ENCODE data around the gene CALM1. TPM values are rescaled to one million over a fixed set of nuclear protein-coding genes. Genes with fewer than 3 reads are reported as not detected.

The CALM1 gene
- total and polyA plus RNA-seq, 2 donors (not counting 3 experiments of a cell fraction or from before 2014, with no cell fraction given) = 476 to 731 TPM

DNA sequence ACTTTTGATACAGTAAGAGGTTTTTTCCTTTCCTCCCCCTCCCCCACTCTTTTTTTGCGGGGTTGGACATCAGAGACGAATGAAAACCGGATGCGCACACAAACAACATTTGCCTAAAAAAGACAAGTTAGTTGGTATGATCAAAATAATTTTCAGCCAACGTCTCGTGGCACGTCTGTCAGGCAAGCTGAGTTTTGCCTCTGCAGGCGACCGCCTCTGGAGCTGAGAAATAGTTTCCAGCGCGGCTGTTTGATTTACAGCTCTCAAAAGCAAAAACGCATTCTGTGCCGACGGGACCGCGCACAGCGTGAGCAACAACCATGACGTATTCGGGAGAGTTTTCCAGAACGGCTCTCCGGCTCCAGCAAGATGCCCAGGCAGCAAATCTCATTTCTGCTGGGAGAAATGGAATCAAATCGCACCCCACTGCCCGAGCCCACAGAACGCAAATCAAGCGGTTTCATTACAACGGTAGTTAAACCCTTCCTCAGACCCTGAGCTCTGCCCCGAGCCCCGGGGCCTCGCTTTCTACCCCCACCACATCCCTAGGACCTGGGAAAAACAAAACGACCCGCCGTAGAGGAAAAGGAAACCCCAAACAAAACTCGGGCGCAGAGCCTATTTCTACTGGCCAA lies 14.2 kb upstream of the CALM1 start:
- H3K4me3 ChIP-seq (replicated peaks in 1 of 3; ENCODE audit: insufficient read depth in 1 of 3, low read depth in 1 of 3, low read length in 3 of 3) = peak overlapping the region; percentile 47 to 70 (median 58)
- H3K9me3 ChIP-seq (replicated peaks; ENCODE audit: control insufficient read depth, insufficient read depth, low read length) = no peaks in the 10 kb centered on the region
- peaks cover 17% of the 10 kb centered on the region for H3K4me1 ChIP-seq (ENCODE audit: control insufficient read depth, extremely low read depth, insufficient read depth, low read length)
- DNase-seq (ENCODE audit: low read depth, low spot score) (peak; percentile 90), FAIRE-seq (no peak)
- H2AFZ ChIP-seq (ENCODE audit: low read depth, low read length) = peak overlapping the region; percentile 22
- H3K4me2 ChIP-seq (ENCODE audit: insufficient read depth, low read length) = peak overlapping the region; percentile 55
- dilution Hi-C loops (cut with MboI; ENCODE audit: extremely low pct_ligation_motif_present, low sequenced_read_pairs) = no loop called here
- intact Hi-C loops (cut with micrococcal nuclease) = loop anchor here (1.0 to 5.0 kb wide), 7 partner anchors 15 to 428 kb away; partner anchors contain the start of genes CALM1, EFCAB11, NRDE2 and TDP1
- no peaks in the 10 kb centered on the region for H3K79me2 ChIP-seq (ENCODE audit: control insufficient read depth, insufficient read depth, low read length)
- no peaks in the 10 kb centered on the region for H4K20me1 ChIP-seq (replicated peaks; ENCODE audit: control insufficient read depth, extremely low read depth, insufficient read depth, low read length)
- TF ChIP-seq JUN (IDR thresholded peaks at IDR 0.05; ENCODE audit: borderline replicate concordance, insufficient read depth, insufficient read length, low read depth) (peak; percentile 7), FOS (IDR thresholded peaks at IDR 0.05; ENCODE audit: borderline replicate concordance, insufficient read depth, low read length) (no peak)
- H3K9ac ChIP-seq (replicated peaks; ENCODE audit: extremely low read depth, insufficient read depth, low read length) = peak overlapping the region; percentile 100
- ChIA-PET CTCF (interaction anchor here (0.8 to 1.8 kb wide), 7 partner anchors 11 to 136 kb away, joined by 3 to 8 read pairs (median 3); no protein-coding TSS in a partner anchor), POLR2A (interaction anchor here (3.8 kb wide), 1 partner anchor 14 kb away, joined by 49 read pairs; the partner anchor contains the start of gene CALM1)
- peak overlapping the region; percentile 97 for H3K27ac ChIP-seq (ENCODE audit: insufficient read depth, low read depth, low read length)
- H3K9me1 ChIP-seq (replicated peaks; ENCODE audit: control insufficient read depth, extremely low read depth, insufficient read depth, low read length) = no peaks in the 10 kb centered on the region
- no peaks in the 10 kb centered on the region for H3K36me3 ChIP-seq (ENCODE audit: control insufficient read depth in 2 of 2, extremely low read depth in 1 of 2, insufficient read depth in 2 of 2, low read length in 2 of 2)
- TSS peak; percentile 84 for BruUV-seq (replicated peaks)
- H3K27me3 ChIP-seq (ENCODE audit: control insufficient read depth in 2 of 2, insufficient read depth in 2 of 2, low read length in 2 of 2) = peaks cover 0 to 2% of the 10 kb centered on the region in 2 experiments

DNA sequence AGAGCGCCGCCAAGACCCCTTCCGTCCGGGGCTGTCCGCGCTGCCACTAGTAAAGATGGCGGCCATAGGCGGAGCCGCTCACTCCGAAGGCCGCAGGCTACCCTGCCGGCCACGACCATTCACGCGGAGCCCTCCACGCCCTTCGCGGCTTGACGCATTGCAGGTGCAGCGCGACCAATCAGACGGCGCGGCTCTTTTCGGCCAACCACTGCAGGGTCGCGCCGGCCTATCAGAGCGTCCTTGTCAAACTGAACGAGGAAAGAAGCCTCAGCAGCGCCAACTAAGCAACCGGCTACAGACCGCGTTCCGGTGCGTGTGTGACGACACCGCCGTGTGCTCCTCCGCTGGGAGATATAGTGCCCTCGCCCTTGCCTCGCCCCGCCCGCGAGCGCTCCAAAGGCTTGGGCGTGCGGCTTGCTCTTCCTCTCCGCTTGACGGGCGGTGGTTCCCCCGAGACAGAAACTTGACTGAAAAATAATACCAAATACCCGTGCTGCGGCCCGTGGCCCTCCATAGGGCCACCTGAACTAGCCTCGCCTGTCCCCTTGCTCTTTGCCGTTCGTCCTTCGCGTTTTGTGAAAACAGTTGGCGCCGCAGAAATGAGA lies 13.6 kb upstream of the CALM1 start:
- no TSS peak for BruUV-seq (replicated peaks)
- intact Hi-C loops (cut with micrococcal nuclease) = loop anchor here (1.0 to 5.0 kb wide), 7 partner anchors 14 to 428 kb away; partner anchors contain the start of genes CALM1, EFCAB11, NRDE2 and TDP1
- Histone ChIP-seq H3K36me3 (ENCODE audit: control insufficient read depth in 2 of 2, extremely low read depth in 1 of 2, insufficient read depth in 2 of 2, low read length in 2 of 2) (no peaks in the 10 kb centered on the region), H3K27me3 (ENCODE audit: control insufficient read depth in 2 of 2, insufficient read depth in 2 of 2, low read length in 2 of 2) (peaks cover 0 to 2% of the 10 kb centered on the region in 2 experiments), H2AFZ (ENCODE audit: low read depth, low read length) (peak overlapping the region; percentile 71), H3K4me3 (replicated peaks in 1 of 3; ENCODE audit: insufficient read depth in 1 of 3, low read depth in 1 of 3, low read length in 3 of 3) (peak overlapping the region; percentile 47 to 70 (median 58)), H3K79me2 (ENCODE audit: control insufficient read depth, insufficient read depth, low read length) (no peaks in the 10 kb centered on the region), H4K20me1 (replicated peaks; ENCODE audit: control insufficient read depth, extremely low read depth, insufficient read depth, low read length) (no peaks in the 10 kb centered on the region), H3K4me1 (ENCODE audit: control insufficient read depth, extremely low read depth, insufficient read depth, low read length) (peaks cover 17% of the 10 kb centered on the region), H3K27ac (ENCODE audit: insufficient read depth, low read depth, low read length) (peak overlapping the region; percentile 97), H3K9ac (replicated peaks; ENCODE audit: extremely low read depth, insufficient read depth, low read length) (peak overlapping the region; percentile 100), H3K9me3 (replicated peaks; ENCODE audit: control insufficient read depth, insufficient read depth, low read length) (no peaks in the 10 kb centered on the region), H3K9me1 (replicated peaks; ENCODE audit: control insufficient read depth, extremely low read depth, insufficient read depth, low read length) (no peaks in the 10 kb centered on the region), H3K4me2 (ENCODE audit: insufficient read depth, low read length) (peak overlapping the region; percentile 83)
- TF ChIP-seq EZH2 (IDR thresholded peaks at IDR 0.05; ENCODE audit: borderline replicate concordance, low read depth, low read length, severe bottlenecking) (no peak), POLR2A (IDR thresholded peaks at IDR 0.05; ENCODE audit: low read depth, low read length) (peak; percentile 77), MYC (IDR thresholded peaks at IDR 0.05; ENCODE audit: low read depth, low read length) (peak; percentile 84), FOS (IDR thresholded peaks at IDR 0.05; ENCODE audit: borderline replicate concordance, insufficient read depth, low read length) (no peak), JUN (IDR thresholded peaks at IDR 0.05; ENCODE audit: borderline replicate concordance, insufficient read depth, insufficient read length, low read depth) (no peak), GATA2 (IDR thresholded peaks at IDR 0.05; ENCODE audit: insufficient read depth, insufficient read length, low read depth, low read length) (no peak), POLR2AphosphoS5 (IDR thresholded peaks at IDR 0.05; ENCODE audit: insufficient read depth, low read depth, low read length) (peak; percentile 91)
- TF ChIP-seq, protein P1, sequence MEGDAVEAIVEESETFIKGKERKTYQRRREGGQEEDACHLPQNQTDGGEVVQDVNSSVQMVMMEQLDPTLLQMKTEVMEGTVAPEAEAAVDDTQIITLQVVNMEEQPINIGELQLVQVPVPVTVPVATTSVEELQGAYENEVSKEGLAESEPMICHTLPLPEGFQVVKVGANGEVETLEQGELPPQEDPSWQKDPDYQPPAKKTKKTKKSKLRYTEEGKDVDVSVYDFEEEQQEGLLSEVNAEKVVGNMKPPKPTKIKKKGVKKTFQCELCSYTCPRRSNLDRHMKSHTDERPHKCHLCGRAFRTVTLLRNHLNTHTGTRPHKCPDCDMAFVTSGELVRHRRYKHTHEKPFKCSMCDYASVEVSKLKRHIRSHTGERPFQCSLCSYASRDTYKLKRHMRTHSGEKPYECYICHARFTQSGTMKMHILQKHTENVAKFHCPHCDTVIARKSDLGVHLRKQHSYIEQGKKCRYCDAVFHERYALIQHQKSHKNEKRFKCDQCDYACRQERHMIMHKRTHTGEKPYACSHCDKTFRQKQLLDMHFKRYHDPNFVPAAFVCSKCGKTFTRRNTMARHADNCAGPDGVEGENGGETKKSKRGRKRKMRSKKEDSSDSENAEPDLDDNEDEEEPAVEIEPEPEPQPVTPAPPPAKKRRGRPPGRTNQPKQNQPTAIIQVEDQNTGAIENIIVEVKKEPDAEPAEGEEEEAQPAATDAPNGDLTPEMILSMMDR (IDR thresholded peaks at IDR 0.05; ENCODE audit: extremely low read depth in 1 of 2, insufficient read depth in 1 of 2, low read depth in 1 of 2, low read length in 2 of 2) = no peak
- TF ChIP-seq, protein P2, sequence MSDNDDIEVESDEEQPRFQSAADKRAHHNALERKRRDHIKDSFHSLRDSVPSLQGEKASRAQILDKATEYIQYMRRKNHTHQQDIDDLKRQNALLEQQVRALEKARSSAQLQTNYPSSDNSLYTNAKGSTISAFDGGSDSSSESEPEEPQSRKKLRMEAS (IDR thresholded peaks at IDR 0.05; ENCODE audit: insufficient read depth, insufficient read length) = peak; percentile 4
- CTCF ChIA-PET = interaction anchor here (0.9 to 2.0 kb wide), 11 partner anchors 10 to 375 kb away, joined by 3 to 13 read pairs (median 4); partner anchors contain the start of gene CALM1
- DNase-seq (ENCODE audit: low read depth, low spot score) = peak; percentile 100
- peak; percentile 97 for FAIRE-seq
- POLR2A ChIA-PET = interaction anchor here (0.6 to 3.8 kb wide), 3 partner anchors 14 to 315 kb away, joined by 3 to 49 read pairs (median 5); partner anchors contain the start of gene CALM1
- dilution Hi-C loops (cut with MboI; ENCODE audit: extremely low pct_ligation_motif_present, low sequenced_read_pairs) = no loop called here
